HepG2 (cell line): ENCODE results near the gene FKBP1A. TPM values are rescaled to one million over a fixed set of nuclear protein-coding genes. Genes with fewer than 3 reads are reported as not detected.

Experiments used
- ATAC-seq: fragments of 200-7000 bp; cut with Tn5 transposase; 3 replicates; pipeline ENCODE4 v1.9.1; 2020; ENCODE audit warnings: mild to moderate bottlenecking, moderate library complexity
- BruUV-seq: library from RNA; stranded (reverse); fragments of 400-500 nt; replicated peaks from 2 replicates; lab custom pipeline; 2021; lab: Mats Ljungman, UMichigan
- CTCF ChIA-PET: fragments of 300-600 bp; formaldehyde crosslinking; extraction: SDS; loops from one replicate; lab custom pipeline; 2021; ENCODE audit warnings: low total read pairs, inconsistent platforms, low intra/inter-chr PET ratio; lab: Yijun Ruan, JAX
- POLR2A ChIA-PET: fragments of 350-600 bp; sonication (Branson Sonifier 250); formaldehyde crosslinking; loops from one replicate; lab custom pipeline; 2020; ENCODE audit warnings: antibody characterized with exemption, inconsistent platforms; lab: Yijun Ruan, JAX
- DNase-seq: peaks from one replicate; pipeline ENCODE4 v3.0.0-alpha.2; 2015; ENCODE audit warnings: low spot score
- FAIRE-seq: peaks from 3 replicates; lab custom pipeline; 2011; peaks lifted over from hg19 to GRCh38; lab: Jason Lieb, UNC
- H2AFZ ChIP-seq: one replicate; pipeline ENCODE4 v1.6.1; 2011; ENCODE audit warnings: low read length, inconsistent platforms
- H3K27ac ChIP-seq: fragments of 300-600 bp; 3 replicates; pipeline ENCODE4 v1.8.0; 2011; ENCODE audit warnings: mixed run types, mild to moderate bottlenecking, mixed read lengths, low read length, inconsistent platforms; ENCODE audit not compliant: insufficient read depth; ENCODE audit errors: extremely low read length
- H3K27me3 ChIP-seq, 2 experiments: fragments of 200-600 bp in 1 of 2; 2 replicates in 1 of 2; 3 replicates in 1 of 2; pipeline versions ENCODE4 v1.6.0 to v1.8.0; 2011; ENCODE audit warnings: low read length in 2 of 2, mild to moderate bottlenecking in 2 of 2, moderate library complexity in 2 of 2, inconsistent platforms in 1 of 2; ENCODE audit not compliant: insufficient read depth in 2 of 2, control insufficient read depth in 1 of 2
- H3K36me3 ChIP-seq, 2 experiments: fragments of 200-600 bp in 1 of 2; replicated peaks in 1 of 2; 2 replicates in 1 of 2; 3 replicates in 1 of 2; pipeline versions ENCODE4 v1.5.1 to v1.8.0; 2011; ENCODE audit warnings: low read length in 2 of 2, inconsistent platforms in 1 of 2; ENCODE audit not compliant: insufficient read depth in 2 of 2, control insufficient read depth in 1 of 2
- H3K4me1 ChIP-seq: 2 replicates; pipeline ENCODE4 v1.5.1; 2012; ENCODE audit warnings: low read length, inconsistent platforms; ENCODE audit not compliant: insufficient read depth
- H3K4me2 ChIP-seq: 2 replicates; pipeline ENCODE4 v1.6.0; 2011; ENCODE audit warnings: low read depth, low read length, inconsistent platforms
- H3K4me3 ChIP-seq, 3 experiments: fragments of 200-600 bp in 1 of 3; sonication (generic), shearing (Covaris generic) in 1 of 3; replicated peaks in 1 of 3; 2 replicates each; pipeline ENCODE4 v1.5.1; 2011 to 2016; ENCODE audit warnings: low read length in 3 of 3, inconsistent platforms in 2 of 3, low read depth in 2 of 3, mild to moderate bottlenecking in 2 of 3, control low read depth in 1 of 3, mixed read lengths in 1 of 3; ENCODE audit not compliant: insufficient read depth in 1 of 3
- H3K79me2 ChIP-seq: one replicate; pipeline ENCODE4 v1.6.1; 2011; ENCODE audit warnings: low read length, inconsistent platforms; ENCODE audit not compliant: insufficient read depth
- H3K9ac ChIP-seq: 2 replicates; pipeline ENCODE4 v1.6.0; 2011; ENCODE audit warnings: mild to moderate bottlenecking, low read depth, low read length, inconsistent platforms; ENCODE audit not compliant: insufficient read depth
- H3K9me3 ChIP-seq: 2 replicates; pipeline ENCODE4 v1.5.1; 2012; ENCODE audit warnings: mild to moderate bottlenecking, low read length
- H4K20me1 ChIP-seq: 2 replicates; pipeline ENCODE4 v1.6.0; 2011; ENCODE audit warnings: inconsistent platforms, mild to moderate bottlenecking, low read length, moderate library complexity; ENCODE audit not compliant: insufficient read depth
- ATRX ChIP-seq: sonication (generic); formaldehyde crosslinking; IDR thresholded peaks from 2 replicates; pipeline ENCODE4 v1.4.0; 2020; ENCODE audit warnings: missing genetic modification reagents, borderline replicate concordance
- BRD4 ChIP-seq: sonication (generic); formaldehyde crosslinking; IDR thresholded peaks from 2 replicates; pipeline ENCODE4 v1.4.0; 2020; ENCODE audit warnings: missing genetic modification reagents
- DR1 ChIP-seq: sonication (generic); formaldehyde crosslinking; IDR thresholded peaks from 2 replicates; pipeline ENCODE4 v1.8.0; 2021; ENCODE audit warnings: mild to moderate bottlenecking, missing genetic modification reagents, inconsistent platforms
- POLR2AphosphoS2 ChIP-seq: IDR thresholded peaks from 2 replicates; pipeline ENCODE4 v1.6.1; 2011; ENCODE audit warnings: low read depth, low read length, improper control_type of control experiment
- ZC3H13 ChIP-seq: sonication (generic); formaldehyde crosslinking; IDR thresholded peaks from 2 replicates; pipeline ENCODE4 v1.8.1; 2023; ENCODE audit warnings: mild to moderate bottlenecking, missing genetic modification reagents, moderate library complexity
- ZC3H4 ChIP-seq: sonication (generic); formaldehyde crosslinking; IDR thresholded peaks from 2 replicates; pipeline ENCODE4 v1.4.0; 2020; ENCODE audit warnings: missing genetic modification reagents, borderline replicate concordance
- ZFP37 ChIP-seq: sonication (generic); formaldehyde crosslinking; IDR thresholded peaks from 2 replicates; pipeline ENCODE4 v1.4.0; 2020; ENCODE audit warnings: missing genetic modification reagents, borderline replicate concordance
- ZIK1 ChIP-seq: sonication (generic); formaldehyde crosslinking; IDR thresholded peaks from 2 replicates; pipeline ENCODE4 v1.5.0; 2020; ENCODE audit warnings: mild to moderate bottlenecking, low read depth, missing genetic modification reagents, borderline replicate concordance
- ZNF138 ChIP-seq: sonication (generic); formaldehyde crosslinking; IDR thresholded peaks from 2 replicates; pipeline ENCODE4 v1.5.0; 2020; ENCODE audit warnings: mild to moderate bottlenecking, low read depth, missing genetic modification reagents
- ZNF382 ChIP-seq: sonication (generic); formaldehyde crosslinking; IDR thresholded peaks from 2 replicates; pipeline ENCODE4 v1.5.0; 2020; ENCODE audit warnings: missing genetic modification reagents, mild to moderate bottlenecking, borderline replicate concordance
- ZNF460 ChIP-seq: sonication (generic); formaldehyde crosslinking; IDR thresholded peaks from 2 replicates; pipeline ENCODE4 v1.5.1; 2020; ENCODE audit warnings: missing genetic modification reagents, mild to moderate bottlenecking, borderline replicate concordance
- ZNF557 ChIP-seq: sonication (generic); formaldehyde crosslinking; IDR thresholded peaks from 2 replicates; pipeline ENCODE4 v1.4.0; 2020; ENCODE audit warnings: missing genetic modification reagents
- WGBS: methylation state at CpG from one replicate; pipeline ENCODE4 v1.1.6; 2017; ENCODE audit warnings: low lambda C conversion rate; 5-methylcytosine and 5-hydroxymethylcytosine counted together
- in situ Hi-C: cut with HindIII; loops from 2 replicates; pipeline ENCODE4 v1.10.0; 2017; ENCODE audit warnings: low pct_unique_long_range_greater_than_20kb; ENCODE audit not compliant: extremely low pct_ligation_motif_present
- intact Hi-C: fragments of 100-400 bp; cut with micrococcal nuclease; formaldehyde crosslinking; loops from one replicate; pipeline ENCODE4 v1.10.0; 2022; ENCODE audit not compliant: unreplicated experiment
- polyA plus RNA-seq, 8 experiments: library from polyadenylated mRNA; depleted of rRNA in 3 of 8; stranded (reverse) in 7 of 8; unstranded in 1 of 8; fragments of >200 nt; fragmentation: Illumina TruSeq in 4 of 8; extraction: Trizol in 4 of 8; gene quantifications; 2 replicates each; pipeline versions ENCODE4 v1.2.1 to v1.2.3, GENCODE V29; 2011 to 2016; ENCODE audit warnings: low read depth in 4 of 8, missing spikeins in 1 of 8, mixed read lengths in 1 of 8; ENCODE audit not compliant: insufficient read depth in 1 of 8
- total RNA-seq, 5 experiments: library from RNA; depleted of rRNA; stranded (reverse); fragments of >200 nt; fragmentation: Illumina TruSeq; extraction: Trizol; gene quantifications; 2 replicates each; pipeline ENCODE4 v1.2.3, GENCODE V29; 2016; ENCODE audit warnings: low read depth in 1 of 5
- TF ChIP-seq, protein P1 (sequence below): sonication (generic); formaldehyde crosslinking; IDR thresholded peaks from 2 replicates; pipeline ENCODE4 v1.4.0; 2020; ENCODE audit warnings: mild to moderate bottlenecking, missing genetic modification reagents
- TF ChIP-seq, protein P2 (sequence below): sonication (generic); formaldehyde crosslinking; IDR thresholded peaks from 2 replicates; pipeline ENCODE4 v1.8.1; 2023; ENCODE audit warnings: mild to moderate bottlenecking, missing genetic modification reagents
- TF ChIP-seq, protein P3 (sequence below): sonication (generic); formaldehyde crosslinking; IDR thresholded peaks from 2 replicates; pipeline ENCODE4 v1.5.0; 2020; ENCODE audit warnings: mild to moderate bottlenecking, missing genetic modification reagents, borderline replicate concordance

The FKBP1A gene
- total and polyA plus RNA-seq, 2 of the 13 experiments (the other 11 are each of a cell fraction or from before 2014, with no cell fraction given), result 119 to 468 TPM

DNA sequence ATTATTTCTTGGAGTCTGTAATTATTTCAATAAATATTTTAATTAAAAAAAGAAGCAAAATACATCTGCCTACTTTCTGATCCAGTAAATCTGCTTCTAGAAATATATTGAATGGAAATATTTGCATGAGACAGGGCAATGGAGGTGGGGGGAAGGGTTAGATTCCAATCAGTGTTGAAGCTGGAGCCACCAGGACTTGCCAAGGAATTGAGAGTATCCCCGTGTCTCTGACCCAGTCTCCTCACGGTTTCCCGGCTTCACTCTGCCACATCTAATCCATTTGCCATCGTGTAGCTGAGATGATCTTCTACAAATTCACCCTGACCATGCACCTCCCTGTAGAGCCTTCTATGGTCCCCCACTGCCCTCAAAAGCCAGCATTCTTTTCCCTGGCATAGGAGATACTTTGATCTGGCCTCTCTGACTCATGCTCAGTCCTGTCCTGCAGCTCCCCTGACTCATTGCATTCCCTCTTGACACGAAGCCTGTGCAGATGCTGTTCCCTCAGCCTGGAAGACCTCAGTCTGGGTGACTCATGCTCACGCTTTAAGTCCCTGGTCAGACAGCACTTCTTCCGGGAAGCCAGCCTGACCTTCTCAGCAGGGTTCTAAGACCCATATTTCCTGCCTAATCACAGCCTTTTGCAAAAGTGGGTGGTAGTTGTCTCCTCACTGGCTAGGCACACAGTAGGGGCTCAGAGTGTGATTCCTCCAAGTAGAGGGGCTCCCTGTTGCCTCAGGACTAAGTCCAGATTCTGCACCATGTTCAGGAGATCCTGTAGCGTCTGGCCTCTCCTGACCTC lies 23.0 kb upstream of the FKBP1A start:
- DNase-seq (peak; percentile 91), ATAC-seq (peak; percentile 93), FAIRE-seq (no peak)
- Histone ChIP-seq H3K4me3 (no peak overlapping the region), H2AFZ (no peak overlapping the region), H3K9me3 (no peaks in the 10 kb centered on the region), H3K4me2 (peak overlapping the region; percentile 34; the same call in 1 of the 2 replicates), H3K79me2 (no peaks in the 10 kb centered on the region), H3K9ac (no peak overlapping the region), H3K27ac (no peak overlapping the region), H3K4me1 (peaks cover 19% of the 10 kb centered on the region), H4K20me1 (no peaks in the 10 kb centered on the region), H3K36me3 (no peaks in the 10 kb centered on the region), H3K27me3 (no peaks in the 10 kb centered on the region)
- intact Hi-C loops (loop anchor here (2.0 kb wide), 1 partner anchor 15 kb away; no protein-coding TSS in a partner anchor), in situ Hi-C loops (no loop called here)
- BruUV-seq, result no TSS peak
- CTCF ChIA-PET, result no interaction called here
- 5% methylated on average over 8 of the region's 8 CpGs for WGBS
- POLR2A ChIA-PET, result interaction anchor here (1.0 kb wide), 1 partner anchor 22 kb away, joined by 3 read pairs; no protein-coding TSS in a partner anchor
- TF ChIP-seq ZNF460 (CRISPR knock-in tag), result no peak
- TF ChIP-seq ZC3H13 (CRISPR knock-in tag), result no peak
- TF ChIP-seq, protein P1, sequence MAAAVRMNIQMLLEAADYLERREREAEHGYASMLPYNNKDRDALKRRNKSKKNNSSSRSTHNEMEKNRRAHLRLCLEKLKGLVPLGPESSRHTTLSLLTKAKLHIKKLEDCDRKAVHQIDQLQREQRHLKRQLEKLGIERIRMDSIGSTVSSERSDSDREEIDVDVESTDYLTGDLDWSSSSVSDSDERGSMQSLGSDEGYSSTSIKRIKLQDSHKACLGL (CRISPR knock-in tag), result no peak
- no peak for TF ChIP-seq ZNF557 (CRISPR knock-in tag)
- TF ChIP-seq ATRX (CRISPR knock-in tag), result no peak; the same call in 1 of the 2 replicates
- TF ChIP-seq ZNF138 (CRISPR knock-in tag), result no peak
- TF ChIP-seq POLR2AphosphoS2, result no peak
- no peak for TF ChIP-seq BRD4 (CRISPR knock-in tag)
- TF ChIP-seq ZNF382 (CRISPR knock-in tag), result no peak
- peak; percentile 46; the same call in 1 of the 2 replicates for TF ChIP-seq ZC3H4 (CRISPR knock-in tag)
- no peak for TF ChIP-seq ZFP37 (CRISPR knock-in tag)
- TF ChIP-seq ZIK1, result no peak
- TF ChIP-seq, protein P2, sequence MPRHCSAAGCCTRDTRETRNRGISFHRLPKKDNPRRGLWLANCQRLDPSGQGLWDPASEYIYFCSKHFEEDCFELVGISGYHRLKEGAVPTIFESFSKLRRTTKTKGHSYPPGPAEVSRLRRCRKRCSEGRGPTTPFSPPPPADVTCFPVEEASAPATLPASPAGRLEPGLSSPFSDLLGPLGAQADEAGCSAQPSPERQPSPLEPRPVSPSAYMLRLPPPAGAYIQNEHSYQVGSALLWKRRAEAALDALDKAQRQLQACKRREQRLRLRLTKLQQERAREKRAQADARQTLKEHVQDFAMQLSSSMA (CRISPR knock-in tag), result no peak
- TF ChIP-seq, protein P3, sequence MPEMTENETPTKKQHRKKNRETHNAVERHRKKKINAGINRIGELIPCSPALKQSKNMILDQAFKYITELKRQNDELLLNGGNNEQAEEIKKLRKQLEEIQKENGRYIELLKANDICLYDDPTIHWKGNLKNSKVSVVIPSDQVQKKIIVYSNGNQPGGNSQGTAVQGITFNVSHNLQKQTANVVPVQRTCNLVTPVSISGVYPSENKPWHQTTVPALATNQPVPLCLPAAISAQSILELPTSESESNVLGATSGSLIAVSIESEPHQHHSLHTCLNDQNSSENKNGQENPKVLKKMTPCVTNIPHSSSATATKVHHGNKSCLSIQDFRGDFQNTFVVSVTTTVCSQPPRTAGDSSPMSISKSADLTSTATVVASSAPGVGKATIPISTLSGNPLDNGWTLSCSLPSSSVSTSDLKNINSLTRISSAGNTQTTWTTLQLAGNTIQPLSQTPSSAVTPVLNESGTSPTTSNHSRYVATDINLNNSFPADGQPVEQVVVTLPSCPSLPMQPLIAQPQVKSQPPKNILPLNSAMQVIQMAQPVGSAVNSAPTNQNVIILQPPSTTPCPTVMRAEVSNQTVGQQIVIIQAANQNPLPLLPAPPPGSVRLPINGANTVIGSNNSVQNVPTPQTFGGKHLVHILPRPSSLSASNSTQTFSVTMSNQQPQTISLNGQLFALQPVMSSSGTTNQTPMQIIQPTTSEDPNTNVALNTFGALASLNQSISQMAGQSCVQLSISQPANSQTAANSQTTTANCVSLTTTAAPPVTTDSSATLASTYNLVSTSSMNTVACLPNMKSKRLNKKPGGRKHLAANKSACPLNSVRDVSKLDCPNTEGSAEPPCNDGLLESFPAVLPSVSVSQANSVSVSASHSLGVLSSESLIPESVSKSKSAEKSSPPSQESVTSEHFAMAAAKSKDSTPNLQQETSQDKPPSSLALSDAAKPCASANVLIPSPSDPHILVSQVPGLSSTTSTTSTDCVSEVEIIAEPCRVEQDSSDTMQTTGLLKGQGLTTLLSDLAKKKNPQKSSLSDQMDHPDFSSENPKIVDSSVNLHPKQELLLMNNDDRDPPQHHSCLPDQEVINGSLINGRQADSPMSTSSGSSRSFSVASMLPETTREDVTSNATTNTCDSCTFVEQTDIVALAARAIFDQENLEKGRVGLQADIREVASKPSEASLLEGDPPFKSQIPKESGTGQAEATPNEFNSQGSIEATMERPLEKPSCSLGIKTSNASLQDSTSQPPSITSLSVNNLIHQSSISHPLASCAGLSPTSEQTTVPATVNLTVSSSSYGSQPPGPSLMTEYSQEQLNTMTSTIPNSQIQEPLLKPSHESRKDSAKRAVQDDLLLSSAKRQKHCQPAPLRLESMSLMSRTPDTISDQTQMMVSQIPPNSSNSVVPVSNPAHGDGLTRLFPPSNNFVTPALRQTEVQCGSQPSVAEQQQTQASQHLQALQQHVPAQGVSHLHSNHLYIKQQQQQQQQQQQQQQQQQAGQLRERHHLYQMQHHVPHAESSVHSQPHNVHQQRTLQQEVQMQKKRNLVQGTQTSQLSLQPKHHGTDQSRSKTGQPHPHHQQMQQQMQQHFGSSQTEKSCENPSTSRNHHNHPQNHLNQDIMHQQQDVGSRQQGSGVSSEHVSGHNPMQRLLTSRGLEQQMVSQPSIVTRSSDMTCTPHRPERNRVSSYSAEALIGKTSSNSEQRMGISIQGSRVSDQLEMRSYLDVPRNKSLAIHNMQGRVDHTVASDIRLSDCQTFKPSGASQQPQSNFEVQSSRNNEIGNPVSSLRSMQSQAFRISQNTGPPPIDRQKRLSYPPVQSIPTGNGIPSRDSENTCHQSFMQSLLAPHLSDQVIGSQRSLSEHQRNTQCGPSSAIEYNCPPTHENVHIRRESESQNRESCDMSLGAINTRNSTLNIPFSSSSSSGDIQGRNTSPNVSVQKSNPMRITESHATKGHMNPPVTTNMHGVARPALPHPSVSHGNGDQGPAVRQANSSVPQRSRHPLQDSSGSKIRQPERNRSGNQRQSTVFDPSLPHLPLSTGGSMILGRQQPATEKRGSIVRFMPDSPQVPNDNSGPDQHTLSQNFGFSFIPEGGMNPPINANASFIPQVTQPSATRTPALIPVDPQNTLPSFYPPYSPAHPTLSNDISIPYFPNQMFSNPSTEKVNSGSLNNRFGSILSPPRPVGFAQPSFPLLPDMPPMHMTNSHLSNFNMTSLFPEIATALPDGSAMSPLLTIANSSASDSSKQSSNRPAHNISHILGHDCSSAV, result no peak
- no peak for TF ChIP-seq DR1 (CRISPR knock-in tag)
